ENCODE data around the gene FREY1. TPM values are rescaled to one million over a fixed set of nuclear protein-coding genes. Genes with fewer than 3 reads are reported as not detected.

Gene FREY1
- total and polyA plus RNA-seq, 2 of the 8 experiments (the other 6 are each of a cell fraction or from before 2014, with no cell fraction given) = 0.32 to 1.1 TPM

DNA sequence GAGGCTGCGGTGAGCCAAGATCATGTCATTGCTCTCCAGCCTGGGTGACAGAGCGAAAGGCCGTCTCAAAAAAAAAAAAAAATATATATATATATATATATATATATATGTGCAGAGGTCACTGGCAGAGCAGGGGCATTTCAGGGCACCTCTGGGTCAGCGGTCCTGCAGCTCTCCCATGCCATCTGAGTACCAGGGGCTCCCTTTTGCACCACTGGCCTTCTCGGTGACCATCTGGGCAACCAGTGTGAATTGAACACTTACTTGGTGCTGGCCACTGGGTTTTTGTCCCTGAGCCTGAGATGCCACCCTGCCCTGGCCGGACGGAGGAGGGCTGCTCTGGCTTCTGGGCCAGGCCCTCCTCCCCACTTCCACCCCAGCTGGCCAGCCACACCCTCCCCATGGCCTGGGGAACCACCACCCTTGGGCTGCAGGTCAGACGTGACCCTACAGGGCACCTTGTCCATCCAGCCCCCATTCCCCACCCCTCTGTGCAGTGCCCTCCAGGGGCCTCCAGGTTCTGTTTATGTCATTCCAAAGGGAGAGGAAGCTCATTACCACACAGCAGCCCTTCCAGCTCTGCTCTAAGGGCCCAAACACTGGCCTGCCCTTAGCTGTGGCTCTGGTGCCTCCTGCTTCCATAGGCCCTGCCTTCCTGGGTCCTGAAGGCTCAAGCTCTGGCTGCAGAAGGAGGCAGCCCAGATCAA lies 11.4 kb downstream of the FREY1 start:
- CTCF ChIA-PET (ENCODE audit: partially characterized antibody) = interaction anchor here (0.6 to 7.7 kb wide), 10 partner anchors 9 to 391 kb away, joined by 3 to 69 read pairs (median 3); no protein-coding TSS in a partner anchor
- Histone ChIP-seq H3K36me3 (ENCODE audit: control insufficient read depth in 2 of 4, insufficient read depth in 4 of 4, low read length in 3 of 4) (no peaks in the 10 kb centered on the region), H3K79me2 (ENCODE audit: control insufficient read depth in 1 of 2, insufficient read depth in 2 of 2, low read length in 2 of 2) (no peaks in the 10 kb centered on the region; a peak in 1 of 4 replicates), H3K4me1 (replicated peaks in 1 of 4; ENCODE audit: control insufficient read depth in 3 of 4, insufficient read depth in 4 of 4, low read length in 3 of 4) (peaks cover 0 to 25% (median 20%) of the 10 kb centered on the region in 4 experiments; a peak in 6 of 7 replicates), H3K56ac (replicated peaks; ENCODE audit: insufficient read length, low read depth, low read length) (no peak overlapping the region), H2BK15ac (ENCODE audit: low read length) (peak overlapping the region; percentile 72; the same call in 1 of the 2 replicates), H3K4me2 (ENCODE audit: insufficient read depth in 1 of 2, low read depth in 2 of 2, low read length in 2 of 2) (peak overlapping the region; percentile 42 to 67; a peak in 2 of 4 replicates), H2AFZ (ENCODE audit: low read length) (no peak overlapping the region), H2AK5ac (ENCODE audit: low read depth, low read length) (no peak overlapping the region), H3K27me3 (replicated peaks in 1 of 4; ENCODE audit: control insufficient read depth in 3 of 4, extremely low read depth in 1 of 4, insufficient read depth in 3 of 4, low read length in 3 of 4) (peaks cover 0 to 2% (median 1%) of the 10 kb centered on the region in 4 experiments; a peak in 1 of 7 replicates), H2BK120ac (replicated peaks; ENCODE audit: low read depth, low read length) (no peak overlapping the region), H4K5ac (ENCODE audit: insufficient read length, low read depth, low read length) (peak overlapping the region; percentile 23), H2BK5ac (ENCODE audit: low read depth, low read length) (peak overlapping the region; percentile 35; the same call in 1 of the 2 replicates), H3K14ac (ENCODE audit: insufficient read length) (no peak overlapping the region), H3K18ac (ENCODE audit: extremely low read depth, low read length) (no peak overlapping the region; the same call in 1 of the 2 replicates), H4K20me1 (replicated peaks in 1 of 2; ENCODE audit: control insufficient read depth in 1 of 2, insufficient read depth in 2 of 2, low read length in 2 of 2) (peaks cover 3 to 10% of the 10 kb centered on the region in 2 experiments), H3K9me3 (ENCODE audit: insufficient read depth in 2 of 2, low read depth in 1 of 2, low read length in 1 of 2) (no peaks in the 10 kb centered on the region), H4K8ac (ENCODE audit: extremely low read depth, insufficient read depth, low read length) (no peak overlapping the region), H2BK20ac (ENCODE audit: low read length) (0 out of 2 replicates have a peak overlapping the region, but pooled peaks have one; percentile 72), H2BK12ac (ENCODE audit: low read depth, low read length) (no peak overlapping the region), H3K27ac (ENCODE audit: low read depth, low read length) (no peak overlapping the region), H3K4ac (replicated peaks; ENCODE audit: insufficient read length, low read depth, low read length) (peak overlapping the region; percentile 88), H3K4me3 (ENCODE audit: extremely low read depth in 1 of 4, insufficient read depth in 2 of 4, low read depth in 3 of 4, low read length in 4 of 4) (no peak overlapping the region), H3K23me2 (ENCODE audit: low read depth, low read length) (peaks cover 6% of the 10 kb centered on the region), H3K9ac (replicated peaks in 1 of 4; ENCODE audit: extremely low read depth in 1 of 4, low read depth in 3 of 4, low read length in 3 of 4) (no peak overlapping the region), H3K79me1 (ENCODE audit: low read depth, low read length) (peaks cover 1% of the 10 kb centered on the region), H3K23ac (ENCODE audit: insufficient read length) (no peak overlapping the region), H4K91ac (replicated peaks; ENCODE audit: insufficient read length, low read length) (peak overlapping the region; percentile 67)
- WGBS, 2 experiments (ENCODE audit: extremely low coverage in 1 of 2, insufficient coverage in 1 of 2, insufficient read length in 1 of 2, insufficient replicate concordance in 2 of 2, low coverage in 1 of 2, low lambda C conversion rate in 2 of 2, missing lambda C conversion rate in 1 of 2) = 88% methylated on average over 4 of the region's 8 CpGs; no CpG with 5 or more reads in 1 of the 2 experiments
- DNase-seq (ENCODE audit: low read depth in 1 of 2, low spot score in 2 of 2) = no peak
- no peak for FAIRE-seq
- TF ChIP-seq POLR2A (IDR thresholded peaks at IDR 0.05; ENCODE audit: control extremely low read depth in 1 of 2, low read depth in 2 of 2, low read length in 2 of 2) = no peak
- no peak for TF ChIP-seq SAP30 (IDR thresholded peaks at IDR 0.05; ENCODE audit: insufficient read depth, insufficient replicate concordance, low read length)
- POLR2A ChIA-PET (ENCODE audit: partially characterized antibody) = interaction anchor here (1.1 to 3.8 kb wide), 8 partner anchors 9 to 49 kb away, joined by 3 to 21 read pairs (median 4); partner anchors contain the start of genes CRY2, LARGE2 and PEX16
